AML-193 (cell line): ENCODE measurements around the gene PCNT.
"Not testable (repeated sequence)": the region's sequence is repeated elsewhere in the genome, so short reads cannot be mapped to it uniquely, and the experiment has no call there.

ENCODE experiments used
- DNase-seq, 2 experiments: peaks; one replicate each; lab custom pipeline; 2025; lab: John Stamatoyannopoulos, UW

PCNT gene

GRCh38 chr21:46361176-46361575 is 37.2 kb downstream of the PCNT start:
- no peak for DNase-seq

GRCh38 chr21:46361935-46362334 is 38.0 kb downstream of the PCNT start:
- no peak for DNase-seq

- DNase-seq = no peak
These were observed 39.0 kb downstream of the PCNT start for GRCh38 chr21:46362946-46363345.

GRCh38 chr21:46363698-46364097 is 39.7 kb downstream of the PCNT start:
- no peak for DNase-seq

- DNase-seq = no peak
These were observed 42.1 kb downstream of the PCNT start for GRCh38 chr21:46366091-46366490.

GRCh38 chr21:46366561-46366960 is 42.6 kb downstream of the PCNT start:
- no peak for DNase-seq

GRCh38 chr21:46366966-46367365 is 43.0 kb downstream of the PCNT start:
- no peak for DNase-seq

- DNase-seq = no peak
These were observed 44.8 kb downstream of the PCNT start for GRCh38 chr21:46368533-46369285.

- peak in 1 of 2 experiments; percentile 13 for DNase-seq
These were observed 45.7 kb downstream of the PCNT start for GRCh38 chr21:46369520-46370235.

GRCh38 chr21:46371204-46372013 is 47.5 kb downstream of the PCNT start:
- no peak for DNase-seq

GRCh38 chr21:46372014-46372485 is 48.1 kb downstream of the PCNT start:
- no peak for DNase-seq

- DNase-seq = not testable (repeated sequence)
These were observed 49.0 kb downstream of the PCNT start for GRCh38 chr21:46372947-46373346.

- DNase-seq = no peak
These were observed 50.9 kb downstream of the PCNT start for GRCh38 chr21:46374761-46375389.

- DNase-seq = no peak
These were observed 51.7 kb downstream of the PCNT start for GRCh38 chr21:46375560-46376230.

- no peak for DNase-seq
These were observed 52.3 kb downstream of the PCNT start for GRCh38 chr21:46376231-46376628.

- DNase-seq = no peak
These were observed 53.0 kb downstream of the PCNT start for GRCh38 chr21:46376856-46377453.

- DNase-seq = no peak
These were observed 53.8 kb downstream of the PCNT start for GRCh38 chr21:46377789-46378188.

GRCh38 chr21:46379105-46379504 is 55.1 kb downstream of the PCNT start:
- no peak for DNase-seq

- DNase-seq = no peak
These were observed 55.7 kb downstream of the PCNT start for GRCh38 chr21:46379691-46380090.

- no peak for DNase-seq
These were observed 57.6 kb downstream of the PCNT start for GRCh38 chr21:46381541-46381940.

- DNase-seq = no peak
These were observed 60.6 kb downstream of the PCNT start for GRCh38 chr21:46384556-46384955.
